Endothelial cell of umbilical vein (primary cell): ENCODE measurements around the gene KCNJ18. TPM values are rescaled to one million over a fixed set of nuclear protein-coding genes. Genes with fewer than 3 reads are reported as not detected.

ENCODE experiments used
- BruUV-seq: library from RNA; stranded (reverse); fragments of 400-500 nt; replicated peaks from 2 replicates; lab custom pipeline; 2021; lab: Mats Ljungman, UMichigan
- CTCF ChIA-PET: fragments of 300-600, 350-600 bp; sonication (Branson Sonifier 250); formaldehyde crosslinking; loops from one replicate; lab custom pipeline; 2021; ENCODE audit warnings: antibody characterized with exemption, inconsistent platforms; lab: Charles Lee
- POLR2A ChIA-PET: fragments of 300-600, 350-600 bp; sonication (Branson Sonifier 250); formaldehyde crosslinking; loops from one replicate; lab custom pipeline; 2021; ENCODE audit warnings: antibody characterized with exemption, inconsistent platforms; lab: Charles Lee
- DNase-seq: peaks from one replicate; pipeline ENCODE4 v3.0.0-alpha.2; 2011; ENCODE audit warnings: low read depth, low spot score
- FAIRE-seq: peaks from 2 replicates; lab custom pipeline; 2011; peaks lifted over from hg19 to GRCh38; lab: Jason Lieb, UNC
- H2AFZ ChIP-seq: 2 replicates; pipeline ENCODE4 v1.6.0; 2012; ENCODE audit warnings: low read depth, low read length, control low read depth, inconsistent platforms
- H3K27ac ChIP-seq: 2 replicates; pipeline ENCODE4 v1.5.1; 2011; ENCODE audit warnings: low read depth, mild to moderate bottlenecking, control low read depth, low read length, moderate library complexity; ENCODE audit not compliant: insufficient read depth
- H3K27me3 ChIP-seq, 2 experiments: 2 replicates each; pipeline versions ENCODE4 v1.6.0 to v1.6.1; 2011; ENCODE audit warnings: low read length in 2 of 2, mixed read lengths in 1 of 2; ENCODE audit not compliant: control insufficient read depth in 2 of 2, insufficient read depth in 2 of 2
- H3K36me3 ChIP-seq, 2 experiments: 2 replicates in 1 of 2; 3 replicates in 1 of 2; pipeline ENCODE4 v1.5.1; 2011; ENCODE audit warnings: low read length in 2 of 2, mild to moderate bottlenecking in 1 of 2, moderate library complexity in 1 of 2; ENCODE audit not compliant: control insufficient read depth in 2 of 2, insufficient read depth in 2 of 2; ENCODE audit errors: extremely low read depth in 1 of 2
- H3K4me1 ChIP-seq: 3 replicates; pipeline ENCODE4 v1.5.1; 2011; ENCODE audit warnings: mild to moderate bottlenecking, low read length; ENCODE audit not compliant: control insufficient read depth, insufficient read depth; ENCODE audit errors: extremely low read depth
- H3K4me2 ChIP-seq: 2 replicates; pipeline ENCODE4 v1.6.1; 2011; ENCODE audit warnings: low read length, control low read depth, mixed read lengths; ENCODE audit not compliant: insufficient read depth
- H3K4me3 ChIP-seq, 3 experiments: fragments of 200-600 bp in 1 of 3; sonication (generic), shearing (Covaris generic) in 1 of 3; replicated peaks in 1 of 3; 2 replicates each; pipeline ENCODE4 v1.5.1; 2011 to 2016; ENCODE audit warnings: control low read depth in 3 of 3, low read length in 3 of 3, mild to moderate bottlenecking in 2 of 3, inconsistent platforms in 1 of 3, low read depth in 1 of 3, moderate library complexity in 1 of 3; ENCODE audit not compliant: insufficient read depth in 1 of 3
- H3K79me2 ChIP-seq: 2 replicates; pipeline ENCODE4 v1.6.0; 2012; ENCODE audit warnings: low read length, inconsistent platforms; ENCODE audit not compliant: control insufficient read depth, insufficient read depth
- H3K9ac ChIP-seq: replicated peaks from 2 replicates; pipeline ENCODE3; 2011; ENCODE audit warnings: low read length, control low read depth; ENCODE audit not compliant: insufficient read depth; ENCODE audit errors: extremely low read depth
- H3K9me1 ChIP-seq: replicated peaks from 3 replicates; pipeline ENCODE4 v1.6.0; 2011; ENCODE audit warnings: mild to moderate bottlenecking, low read length; ENCODE audit not compliant: control insufficient read depth, insufficient read depth; ENCODE audit errors: extremely low read depth
- H3K9me3 ChIP-seq: replicated peaks from 2 replicates; pipeline ENCODE4 v1.5.1; 2012; ENCODE audit warnings: low read length, inconsistent platforms; ENCODE audit not compliant: control insufficient read depth, insufficient read depth
- H4K20me1 ChIP-seq: replicated peaks from 2 replicates; pipeline ENCODE3; 2011; ENCODE audit warnings: mild to moderate bottlenecking, low read length; ENCODE audit not compliant: control insufficient read depth, insufficient read depth; ENCODE audit errors: extremely low read depth
- CTCF ChIP-seq, 2 donors: IDR thresholded peaks; 1 replicate in 1 of 2; 2 replicates in 1 of 2; pipeline ENCODE4 v1.5.1; 2011; ENCODE audit warnings: low read length in 2 of 2, mild to moderate bottlenecking in 2 of 2, moderate library complexity in 2 of 2, control low read depth in 1 of 2, inconsistent platforms in 1 of 2, low read depth in 1 of 2; ENCODE audit not compliant: insufficient read depth in 1 of 2; ENCODE audit errors: extremely low read depth in 1 of 2
- EZH2 ChIP-seq: IDR thresholded peaks from 2 replicates; pipeline ENCODE4 v1.6.1; 2012; ENCODE audit warnings: borderline replicate concordance, low read depth, mild to moderate bottlenecking, moderate library complexity, low read length, inconsistent platforms; ENCODE audit not compliant: severe bottlenecking
- FOS ChIP-seq: IDR thresholded peaks from 2 replicates; pipeline ENCODE4 v1.6.1; 2011; ENCODE audit warnings: mild to moderate bottlenecking, low read length, moderate library complexity, borderline replicate concordance; ENCODE audit not compliant: insufficient read depth
- GATA2 ChIP-seq: IDR thresholded peaks from 2 replicates; pipeline ENCODE4 v1.7.0; 2011; ENCODE audit warnings: low read depth, mild to moderate bottlenecking, moderate library complexity, mixed read lengths, low read length; ENCODE audit not compliant: insufficient read length, insufficient read depth
- JUN ChIP-seq: IDR thresholded peaks from 2 replicates; pipeline ENCODE4 v1.6.1; 2011; ENCODE audit warnings: borderline replicate concordance, low read depth; ENCODE audit not compliant: insufficient read length, insufficient read depth
- MAX ChIP-seq: IDR thresholded peaks from 2 replicates; pipeline ENCODE4 v1.6.1; 2011; ENCODE audit not compliant: insufficient read depth, insufficient read length
- MYC ChIP-seq: IDR thresholded peaks from one replicate; pipeline ENCODE4 v1.6.1; 2011; ENCODE audit warnings: mild to moderate bottlenecking, low read depth, low read length
- POLR2A ChIP-seq: IDR thresholded peaks from 2 replicates; pipeline ENCODE4 v1.6.1; 2012; ENCODE audit warnings: low read depth, mild to moderate bottlenecking, control low read depth, low read length
- POLR2AphosphoS5 ChIP-seq: IDR thresholded peaks from 2 replicates; pipeline ENCODE4 v1.6.1; 2012; ENCODE audit warnings: low read depth, mild to moderate bottlenecking, control low read depth, low read length, moderate library complexity; ENCODE audit not compliant: insufficient read depth
- dilution Hi-C: fragments of 300-500 bp; cut with MboI; formaldehyde crosslinking; loops from one replicate; pipeline ENCODE4 v1.15.0; 2019; ENCODE audit warnings: low sequenced_read_pairs; ENCODE audit not compliant: extremely low pct_ligation_motif_present
- intact Hi-C: fragments of 100-400 bp; cut with micrococcal nuclease; formaldehyde crosslinking; loops from one replicate; pipeline ENCODE4 v1.10.0; 2022
- polyA plus RNA-seq, 4 experiments: library from polyadenylated mRNA; depleted of rRNA in 3 of 4; stranded (reverse) in 3 of 4; unstranded in 1 of 4; fragments of >200 nt; gene quantifications; 2 replicates each; pipeline versions ENCODE4 v1.2.1 to v1.2.3, GENCODE V29; 2011 to 2012; ENCODE audit warnings: missing spikeins in 1 of 4
- total RNA-seq: library from RNA; stranded (reverse); gene quantifications from 2 replicates; pipeline ENCODE4 v1.2.3, GENCODE V29; 2021

The KCNJ18 gene
- total and polyA plus RNA-seq, 2 donors (not counting 3 experiments of a cell fraction or from before 2014, with no cell fraction given), result not detected

DNA sequence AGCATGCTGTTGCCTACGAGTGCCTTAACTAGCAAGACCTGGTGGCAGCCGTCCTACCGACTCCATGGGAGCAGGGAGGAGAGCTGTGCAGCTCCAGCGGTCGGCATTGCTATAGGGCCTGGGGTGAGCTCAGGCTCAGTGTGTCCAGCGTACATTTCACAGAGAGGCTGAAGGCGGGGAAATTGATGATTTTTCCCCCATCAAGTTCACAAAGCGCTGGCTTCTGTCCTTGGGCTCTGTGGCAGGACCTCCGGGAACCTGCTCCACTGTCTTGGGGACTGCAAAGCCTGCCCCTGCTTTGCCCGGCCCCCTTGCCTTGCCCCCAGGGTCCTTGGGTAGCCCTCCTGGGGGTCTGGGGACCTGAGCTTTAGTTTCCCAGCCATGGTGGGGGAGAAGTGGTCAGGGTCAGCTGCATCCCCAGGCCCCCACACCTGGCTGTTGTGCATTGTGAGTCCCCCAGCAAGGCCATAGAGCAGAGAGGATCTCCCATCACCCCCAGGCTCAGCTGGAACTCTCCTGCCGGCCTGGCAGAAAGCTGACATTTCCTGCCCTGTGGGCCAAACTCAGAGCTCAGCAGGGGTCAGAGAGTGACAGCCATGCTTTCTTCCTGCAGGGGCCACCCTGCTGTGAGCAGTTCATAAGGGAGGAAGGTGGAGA is 3.9 kb upstream of the KCNJ18 start:
- ChIA-PET CTCF (no interaction called here), POLR2A (no interaction called here)
- H3K9me1 ChIP-seq, result no peaks in the 10 kb centered on the region
- H3K4me1 ChIP-seq, result no peaks in the 10 kb centered on the region
- no peak for DNase-seq
- no peak for TF ChIP-seq MYC
- TF ChIP-seq POLR2A, result no peak
- no peak for TF ChIP-seq GATA2
- TF ChIP-seq MAX, result no peak
- TF ChIP-seq FOS, result no peak
- no peak for TF ChIP-seq JUN
- no peak for TF ChIP-seq POLR2AphosphoS5
- TF ChIP-seq CTCF (IDR thresholded peaks at IDR 0.05; ENCODE audit: extremely low read depth in 1 of 2, insufficient read depth in 1 of 2, low read depth in 1 of 2, low read length in 2 of 2), result no peak
- TF ChIP-seq EZH2, result no peak
- H2AFZ ChIP-seq, result no peak overlapping the region
- no TSS peak for BruUV-seq
- no peaks in the 10 kb centered on the region for H3K27me3 ChIP-seq
- no peak for FAIRE-seq
- dilution Hi-C loops, result no loop called here
- peaks cover 7% of the 10 kb centered on the region for H3K9me3 ChIP-seq
- no peak overlapping the region for H3K4me2 ChIP-seq
- no peak overlapping the region for H3K9ac ChIP-seq
- no peaks in the 10 kb centered on the region for H3K79me2 ChIP-seq
- no peaks in the 10 kb centered on the region for H3K36me3 ChIP-seq
- intact Hi-C loops, result no loop called here
- no peak overlapping the region for H3K27ac ChIP-seq
- H4K20me1 ChIP-seq, result no peaks in the 10 kb centered on the region
- no peak overlapping the region for H3K4me3 ChIP-seq
